NCI-H2196 treated with DMSO at 0.1 percent for 48 hours (cell line): ENCODE results near the gene NPM1.

Experiments
- DNase-seq: peaks from one replicate; lab custom pipeline; 2025; ENCODE audit not compliant: unreplicated experiment; lab: John Stamatoyannopoulos, UW

Gene NPM1

GRCh38 chr5:171427318-171428167, 39.9 kb downstream of the NPM1 start:
- DNase-seq: no peak

DNA sequence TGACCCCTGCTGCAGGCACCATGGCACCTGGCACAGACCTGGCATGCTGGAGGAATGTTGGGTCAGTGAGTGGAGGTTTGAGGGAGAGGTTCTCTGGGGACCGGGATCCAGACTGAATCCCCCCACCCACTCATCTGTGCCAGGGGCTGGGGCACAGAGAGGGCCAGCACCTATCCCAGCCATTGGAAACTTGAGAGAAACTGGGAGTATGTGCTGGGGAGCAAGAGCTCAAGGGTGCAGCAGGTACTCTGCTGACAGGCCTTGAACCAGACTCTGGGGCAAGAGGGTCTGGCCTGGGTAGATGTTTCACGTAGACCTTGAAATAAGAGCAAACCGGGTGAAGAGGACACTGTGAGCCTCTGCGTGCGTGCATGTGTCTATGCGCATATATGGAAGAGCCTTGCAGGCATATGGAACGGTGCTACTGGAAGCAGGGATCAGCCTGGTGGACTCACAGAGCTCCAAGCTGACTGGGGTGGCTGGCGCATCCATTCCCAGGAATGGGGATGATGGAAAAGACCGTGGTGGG, 40.6 kb downstream of the NPM1 start:
- no peak for DNase-seq

GRCh38 chr5:171428809-171429542, 41.3 kb downstream of the NPM1 start:
- no peak for DNase-seq

GRCh38 chr5:171429543-171429910, 41.9 kb downstream of the NPM1 start:
- no peak for DNase-seq

DNA sequence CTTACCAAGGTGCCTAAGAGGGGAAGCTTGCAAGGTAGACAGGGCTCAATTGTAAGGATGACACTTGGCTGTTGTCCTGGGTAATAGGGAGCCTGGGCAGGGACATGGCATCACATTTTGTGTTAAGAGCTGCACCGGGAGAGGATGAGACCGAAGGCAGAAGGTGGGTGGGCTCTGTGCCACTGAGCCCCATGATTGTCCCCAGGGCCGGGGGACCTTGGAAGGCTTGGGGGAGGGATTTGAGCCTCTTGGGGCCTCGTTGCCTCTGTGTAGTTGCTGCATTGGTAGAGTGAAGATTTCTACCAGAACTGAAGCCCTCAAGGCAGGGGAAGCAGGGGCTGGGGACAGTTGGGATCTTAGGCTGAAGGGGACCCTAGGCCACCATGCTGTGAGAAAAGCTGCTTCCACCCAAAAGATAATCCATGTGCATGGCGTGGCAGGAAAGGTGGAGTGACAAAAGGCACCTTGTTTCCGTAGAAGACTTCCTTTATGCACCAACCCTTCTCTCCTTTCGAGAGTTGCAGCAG, 43.7 kb downstream of the NPM1 start:
- DNase-seq: no peak

DNA sequence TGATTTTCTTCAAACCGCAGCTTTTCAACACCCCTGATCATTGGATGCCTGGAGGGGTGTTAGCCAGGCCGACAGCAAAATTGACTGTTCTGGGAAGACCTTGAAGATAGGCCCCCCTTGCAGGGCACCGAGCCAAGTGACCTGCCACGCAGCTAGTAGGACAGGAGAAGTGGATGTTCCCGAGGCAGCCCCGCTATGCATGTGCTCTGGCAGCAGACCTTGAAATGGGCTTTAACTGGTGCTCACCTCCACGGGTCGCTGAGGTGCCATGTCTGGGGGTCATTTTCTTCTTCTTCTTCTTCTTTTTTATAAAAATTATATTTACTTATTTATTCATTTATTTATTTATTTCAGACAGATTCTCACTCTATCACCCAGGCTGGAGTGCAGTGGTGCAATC, 44.4 kb downstream of the NPM1 start:
- no peak for DNase-seq

- DNase-seq: no peak
These were observed 45.1 kb downstream of the NPM1 start for GRCh38 chr5:171432583-171433351.

- DNase-seq: no peak
These were observed 45.7 kb downstream of the NPM1 start for GRCh38 chr5:171433352-171433698.

- DNase-seq: no peak
These were observed 46.5 kb downstream of the NPM1 start for GRCh38 chr5:171433982-171434676.

- no peak for DNase-seq
These were observed 47.2 kb downstream of the NPM1 start for GRCh38 chr5:171434874-171435273.

- no peak for DNase-seq
These were observed 48.3 kb downstream of the NPM1 start for GRCh38 chr5:171435908-171436307.

DNA sequence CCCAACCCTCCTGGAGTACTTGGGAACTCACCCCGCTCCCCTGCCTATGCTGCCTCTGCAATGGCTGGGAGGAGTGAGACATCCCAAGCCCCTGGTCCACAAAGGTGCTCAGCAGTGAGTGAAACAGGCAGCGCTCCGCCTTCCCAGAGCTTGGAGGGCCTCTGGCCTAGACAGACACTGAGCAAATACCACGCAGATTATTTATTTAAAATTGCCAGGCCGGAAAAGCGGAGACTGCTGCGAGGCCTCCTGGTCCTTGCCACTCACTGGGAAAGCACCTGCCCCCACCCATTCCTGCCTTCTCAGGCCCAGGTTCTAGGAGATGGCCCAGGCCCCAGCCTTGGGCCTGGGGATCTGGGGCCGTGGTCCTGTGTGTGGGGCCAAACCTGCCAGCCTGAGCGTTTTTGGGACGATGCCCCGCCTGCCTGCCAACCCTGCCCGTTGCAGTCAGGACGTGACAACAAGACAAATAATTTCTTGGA, 49.2 kb downstream of the NPM1 start:
- no peak for DNase-seq

DNA sequence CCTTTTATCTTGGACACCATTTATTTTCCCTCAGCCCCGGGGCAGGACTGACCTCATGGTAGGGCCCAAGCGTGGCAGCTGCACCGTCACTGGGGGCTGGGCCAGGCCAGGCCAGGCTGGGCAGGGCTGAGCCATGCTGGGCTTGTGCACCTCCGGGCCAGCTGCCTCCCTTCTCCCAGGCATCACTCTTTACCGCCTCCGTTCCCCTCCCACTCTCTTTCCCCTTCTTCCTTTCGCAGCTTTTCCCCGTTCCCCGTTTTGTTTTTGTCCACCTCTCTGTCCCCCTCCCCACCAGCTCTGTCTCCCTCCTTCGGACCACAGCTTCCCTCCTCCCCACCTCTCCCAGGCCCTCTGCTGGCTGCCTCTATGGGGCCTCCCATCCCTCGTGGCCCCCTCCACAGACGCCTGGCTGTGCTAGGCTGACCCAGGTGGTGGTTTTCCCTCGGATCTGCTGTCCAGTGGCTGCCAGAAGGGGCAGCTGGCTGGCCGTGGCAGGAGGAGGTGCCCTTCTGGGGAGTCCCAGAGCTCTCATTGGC, 49.7 kb downstream of the NPM1 start:
- DNase-seq: no peak

DNA sequence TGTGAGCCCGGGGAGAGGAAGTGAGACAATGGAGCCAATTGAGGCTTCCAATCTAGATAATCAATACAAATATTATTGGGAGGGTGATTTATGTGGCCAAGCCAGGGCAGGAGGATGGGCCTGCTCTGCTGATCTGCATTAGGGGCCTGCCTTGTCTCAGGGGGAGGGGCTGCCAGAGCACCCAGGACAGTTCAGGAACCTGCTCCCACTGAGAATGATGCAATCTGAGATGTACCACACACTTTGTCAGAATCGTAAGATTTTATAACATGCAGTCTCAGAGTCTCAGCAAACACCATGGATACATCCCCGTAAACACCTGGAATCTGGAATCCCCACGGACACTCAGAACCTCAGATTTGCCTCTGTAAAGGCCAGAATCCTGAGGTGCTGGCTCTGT, 51.1 kb downstream of the NPM1 start:
- DNase-seq: no peak

GRCh38 chr5:171441246-171441791, 53.7 kb downstream of the NPM1 start:
- no peak for DNase-seq

GRCh38 chr5:171442287-171443042, 54.8 kb downstream of the NPM1 start:
- DNase-seq: no peak

- no peak for DNase-seq
These were observed 56.9 kb downstream of the NPM1 start for GRCh38 chr5:171444582-171444981.

DNA sequence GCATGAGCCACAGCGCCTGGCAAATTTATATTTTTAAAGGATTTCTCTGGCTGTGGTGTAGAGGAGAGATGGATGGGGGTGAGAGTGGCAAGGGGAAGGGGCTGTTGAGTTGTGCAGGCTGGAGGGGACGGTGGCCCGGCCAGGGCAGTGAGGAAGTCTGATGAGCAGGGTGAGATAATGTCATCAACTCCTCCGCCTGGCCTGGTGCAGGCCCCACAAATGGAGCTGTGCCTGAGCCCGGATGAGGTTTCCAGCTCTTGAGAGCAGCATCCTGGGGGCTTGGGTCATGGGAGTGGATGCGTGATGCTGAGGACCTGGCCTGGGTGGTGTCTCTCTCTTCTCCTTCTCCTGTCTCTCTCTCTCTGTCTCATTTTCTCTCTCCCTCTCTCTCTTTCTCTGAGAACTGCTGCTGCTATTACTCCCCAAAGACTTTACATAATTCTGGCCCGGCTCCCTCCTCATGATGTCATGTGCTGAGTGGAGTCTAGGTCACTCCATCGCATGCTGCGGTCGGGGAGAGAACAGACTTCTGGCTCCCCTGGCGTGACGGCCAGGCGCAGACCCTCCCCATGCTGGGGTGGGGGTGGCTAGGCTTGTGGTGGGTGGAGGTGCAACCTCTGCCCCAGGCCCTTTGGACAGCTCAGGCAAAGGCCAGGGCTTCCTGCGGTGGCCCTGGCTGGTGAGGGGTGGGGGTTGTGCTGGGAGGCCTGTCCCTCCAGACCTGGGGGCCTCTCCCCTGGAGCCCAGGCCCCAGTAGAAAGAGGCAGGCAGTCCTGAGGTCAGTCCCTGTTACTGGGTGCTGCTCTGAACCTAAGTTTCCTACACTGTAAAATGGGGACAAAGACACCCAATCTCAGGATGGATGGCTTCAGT, 58.2 kb downstream of the NPM1 start:
- DNase-seq: no peak
